ENCODE results near the gene FRYL.

- TF ChIP-seq CTCF (IDR thresholded peaks at IDR 0.05) (no peak), POLR2A (IDR thresholded peaks at IDR 0.05) (no peak)
These were observed 47.5 kb upstream of the FRYL start for GRCh38 chr4:48827622-48828021.

Measured in lower leg skin (tissue), 3 donors.